Chondrocyte (in vitro differentiated cells): ENCODE results near the gene RNF151. TPM values are rescaled to one million over a fixed set of nuclear protein-coding genes. Genes with fewer than 3 reads are reported as not detected.

Source experiments
- DNase-seq: peaks from one replicate; pipeline ENCODE4 v3.0.0; 2021; ENCODE audit warnings: mixed read lengths, low spot score
- H3K27ac Mint-ChIP-seq: one replicate; pipeline ENCODE4 v1.8.0; 2021; ENCODE audit warnings: mild to moderate bottlenecking, moderate library complexity, mixed read lengths; ENCODE audit not compliant: unreplicated experiment
- H3K27me3 Mint-ChIP-seq: 2 replicates; pipeline ENCODE4 v1.8.0; 2021; ENCODE audit warnings: low read depth, mixed read lengths
- H3K36me3 Mint-ChIP-seq: 2 replicates; pipeline ENCODE4 v1.8.0; 2021; ENCODE audit warnings: low read depth, mixed read lengths
- H3K4me1 Mint-ChIP-seq: 2 replicates; pipeline ENCODE4 v1.8.0; 2021; ENCODE audit warnings: low read depth, mild to moderate bottlenecking, mixed read lengths
- H3K4me3 Mint-ChIP-seq: one replicate; pipeline ENCODE4 v1.8.0; 2021; ENCODE audit warnings: mild to moderate bottlenecking, moderate library complexity, mixed read lengths; ENCODE audit not compliant: unreplicated experiment
- H3K9me3 Mint-ChIP-seq: 2 replicates; pipeline ENCODE4 v1.8.0; 2021; ENCODE audit warnings: low read depth, mixed read lengths
- total RNA-seq: library from RNA; stranded (reverse); gene quantifications from 3 replicates; pipeline ENCODE4 v1.2.1, GENCODE V29; 2021
- TF ChIP-seq, protein P1 (sequence below): fragments of 200-600 bp; sonication (generic); IDR thresholded peaks from 2 replicates; pipeline ENCODE4 v1.5.0; 2021; ENCODE audit warnings: antibody characterized with exemption, mild to moderate bottlenecking, moderate library complexity

Gene RNF151
- total RNA-seq, 1 donor from 2014 or later, result not detected

DNA sequence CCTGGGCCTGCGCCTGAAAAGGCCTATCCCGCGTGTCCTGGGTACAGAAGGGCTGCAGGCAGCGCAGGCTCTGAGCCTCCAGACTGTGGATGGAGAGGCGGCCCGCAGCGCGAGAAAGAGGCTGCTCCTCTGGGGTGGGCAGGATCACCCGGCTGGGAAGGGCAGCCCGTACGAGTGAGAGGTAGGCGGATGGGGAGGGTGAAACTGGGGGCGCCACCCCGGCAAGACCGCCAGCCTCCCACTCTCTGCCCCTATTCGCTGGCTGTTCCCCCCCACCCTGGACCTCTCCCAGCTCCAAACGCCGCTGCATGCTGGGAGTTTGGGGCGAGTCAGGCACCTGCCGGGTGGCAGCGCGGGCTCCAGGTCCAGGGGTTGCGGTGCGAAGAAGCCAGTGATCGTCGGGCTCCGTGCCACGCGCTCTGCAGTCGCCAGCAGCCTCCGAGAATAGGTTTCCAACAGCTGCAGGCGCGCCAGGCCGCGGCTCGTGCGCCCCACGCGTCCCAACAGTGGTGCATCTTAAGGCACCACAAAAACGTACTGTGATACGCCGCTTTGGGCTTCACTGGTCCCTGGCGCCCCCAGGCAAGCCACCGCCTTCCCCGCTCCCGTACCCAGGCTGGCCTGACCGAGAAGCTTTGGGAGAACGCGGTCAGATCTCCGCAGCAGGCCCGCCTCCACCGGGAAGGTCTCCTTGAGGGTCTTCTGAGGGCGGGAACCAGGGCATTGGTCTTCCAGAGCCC is 13.5 kb downstream of the RNF151 start:
- DNase-seq, result no peak
- H3K27ac Mint-ChIP-seq, result no peak overlapping the region

GRCh38 chr16:1980770-1981087 is 14.1 kb downstream of the RNF151 start:
- Mint-ChIP-seq H3K27me3 (no peaks in the 10 kb centered on the region), H3K9me3 (no peaks in the 10 kb centered on the region), H3K4me3 (no peak overlapping the region), H3K27ac (no peak overlapping the region), H3K36me3 (peaks cover 12% of the 10 kb centered on the region), H3K4me1 (peaks cover 12% of the 10 kb centered on the region)
- TF ChIP-seq, protein P1, sequence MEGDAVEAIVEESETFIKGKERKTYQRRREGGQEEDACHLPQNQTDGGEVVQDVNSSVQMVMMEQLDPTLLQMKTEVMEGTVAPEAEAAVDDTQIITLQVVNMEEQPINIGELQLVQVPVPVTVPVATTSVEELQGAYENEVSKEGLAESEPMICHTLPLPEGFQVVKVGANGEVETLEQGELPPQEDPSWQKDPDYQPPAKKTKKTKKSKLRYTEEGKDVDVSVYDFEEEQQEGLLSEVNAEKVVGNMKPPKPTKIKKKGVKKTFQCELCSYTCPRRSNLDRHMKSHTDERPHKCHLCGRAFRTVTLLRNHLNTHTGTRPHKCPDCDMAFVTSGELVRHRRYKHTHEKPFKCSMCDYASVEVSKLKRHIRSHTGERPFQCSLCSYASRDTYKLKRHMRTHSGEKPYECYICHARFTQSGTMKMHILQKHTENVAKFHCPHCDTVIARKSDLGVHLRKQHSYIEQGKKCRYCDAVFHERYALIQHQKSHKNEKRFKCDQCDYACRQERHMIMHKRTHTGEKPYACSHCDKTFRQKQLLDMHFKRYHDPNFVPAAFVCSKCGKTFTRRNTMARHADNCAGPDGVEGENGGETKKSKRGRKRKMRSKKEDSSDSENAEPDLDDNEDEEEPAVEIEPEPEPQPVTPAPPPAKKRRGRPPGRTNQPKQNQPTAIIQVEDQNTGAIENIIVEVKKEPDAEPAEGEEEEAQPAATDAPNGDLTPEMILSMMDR, result no peak
- no peak for DNase-seq

More for the DNA sequence above, 13.5 kb downstream of the RNF151 start:
- H3K4me1 Mint-ChIP-seq, result peaks cover 11% of the 10 kb centered on the region
- TF ChIP-seq, protein P1, result no peak
- H3K27me3 Mint-ChIP-seq, result no peaks in the 10 kb centered on the region
- H3K36me3 Mint-ChIP-seq, result peaks cover 12% of the 10 kb centered on the region
- no peaks in the 10 kb centered on the region for H3K9me3 Mint-ChIP-seq
- no peak overlapping the region for H3K4me3 Mint-ChIP-seq

DNA sequence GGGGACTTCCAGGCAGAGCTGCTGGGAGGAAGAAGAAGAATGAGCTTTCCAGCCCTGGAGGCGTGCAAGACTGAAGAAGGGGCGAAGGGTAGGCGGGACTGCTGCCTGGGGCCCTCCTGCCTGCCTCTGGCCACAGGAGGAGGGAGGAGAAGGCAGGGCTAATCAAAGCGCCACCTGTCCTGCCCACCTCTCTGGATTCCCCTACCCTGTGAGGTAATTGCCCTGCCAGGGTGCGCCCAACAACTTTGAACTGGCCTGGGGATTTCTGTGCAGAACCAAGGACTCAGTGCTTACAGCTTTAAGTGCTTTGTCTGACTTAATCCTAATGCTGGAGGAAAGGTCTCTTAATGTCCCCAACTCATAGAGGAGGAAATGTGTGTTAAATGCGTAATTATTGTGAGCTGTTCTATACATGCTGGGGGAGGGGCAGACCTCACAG is 14.8 kb downstream of the RNF151 start, which contains the start of gene NOXO1:
Gene NOXO1, minus strand, starts transcription at position 72 of the 439 bp plus-strand sequence. CDS start 290 bp downstream, outside the sequence.
- Mint-ChIP-seq H3K4me1 (peaks cover 12% of the 10 kb centered on the region), H3K4me3 (no peak within 1 kb of the TSS), H3K9me3 (no peaks in the 10 kb centered on the region), H3K27ac (no peak within 1 kb of the TSS), H3K36me3 (peaks cover 6% of the 10 kb centered on the region), H3K27me3 (no peaks in the 10 kb centered on the region)
- TF ChIP-seq, protein P1, result no peak
- DNase-seq, result no peak

GRCh38 chr16:1982013-1982433 is 15.4 kb downstream of the RNF151 start:
- no peaks in the 10 kb centered on the region for H3K9me3 Mint-ChIP-seq
- no peak for DNase-seq
- H3K27me3 Mint-ChIP-seq, result no peaks in the 10 kb centered on the region
- no peak overlapping the region for H3K4me3 Mint-ChIP-seq
- H3K4me1 Mint-ChIP-seq, result peaks cover 12% of the 10 kb centered on the region
- H3K27ac Mint-ChIP-seq, result no peak overlapping the region
- TF ChIP-seq, protein P1, result no peak
- H3K36me3 Mint-ChIP-seq, result peaks cover 8% of the 10 kb centered on the region

- Mint-ChIP-seq H3K9me3 (no peaks in the 10 kb centered on the region), H3K4me1 (peaks cover 12% of the 10 kb centered on the region), H3K27me3 (no peaks in the 10 kb centered on the region), H3K4me3 (peak overlapping the region; percentile 70), H3K36me3 (peaks cover 5% of the 10 kb centered on the region), H3K27ac (peak overlapping the region; percentile 70)
- TF ChIP-seq, protein P1, result no peak
- no peak for DNase-seq
These were observed 16.4 kb downstream of the RNF151 start for GRCh38 chr16:1982991-1983543.
